ENCODE measurements around the gene PIGV.
A peak's percentile ranks its signal among the peaks of the same experiment; 100 is the strongest.
"Not testable (repeated sequence)": the region's sequence is repeated elsewhere in the genome, so short reads cannot be mapped to it uniquely, and the experiment has no call there.

The PIGV gene

DNA sequence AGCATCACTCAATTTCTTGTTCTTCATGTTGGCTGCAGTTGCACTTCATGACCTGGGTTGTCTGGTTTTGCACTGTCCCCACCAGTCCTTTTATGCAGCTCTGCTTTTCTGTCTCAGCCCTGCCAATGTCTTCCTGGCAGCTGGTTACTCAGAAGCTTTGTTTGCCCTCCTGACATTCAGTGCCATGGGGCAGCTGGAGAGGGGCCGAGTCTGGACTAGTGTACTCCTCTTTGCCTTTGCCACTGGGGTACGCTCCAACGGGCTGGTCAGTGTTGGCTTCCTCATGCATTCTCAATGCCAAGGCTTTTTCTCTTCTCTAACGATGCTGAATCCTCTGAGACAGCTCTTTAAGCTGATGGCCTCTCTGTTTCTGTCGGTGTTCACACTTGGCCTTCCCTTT is 6.6 kb downstream of the PIGV start:
- DNase-seq (ENCODE audit: low read depth) = no peak

DNA sequence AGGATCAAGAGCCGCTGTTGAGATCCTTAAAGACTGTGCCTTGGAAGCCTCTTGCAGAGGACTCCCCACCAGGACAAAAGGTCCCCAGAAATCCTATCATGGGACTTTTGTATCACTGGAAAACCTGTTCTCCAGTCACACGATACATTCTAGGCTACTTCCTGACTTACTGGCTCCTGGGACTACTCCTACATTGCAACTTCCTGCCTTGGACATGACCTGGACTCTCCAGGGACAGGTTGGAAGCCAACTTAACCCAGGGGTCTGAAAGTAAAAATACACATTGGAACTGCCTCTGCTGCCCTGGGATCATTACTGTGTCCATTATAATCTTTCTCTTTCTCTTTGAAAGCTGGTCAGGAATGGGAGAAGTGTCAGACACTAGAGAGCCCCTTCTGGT is 9.9 kb downstream of the PIGV start:
- no peak for DNase-seq (ENCODE audit: low read depth)

GRCh38 chr1:26799479-26800142 is 11.9 kb downstream of the PIGV start:
- DNase-seq (ENCODE audit: low read depth) = no peak

- not testable (repeated sequence) for DNase-seq (ENCODE audit: low read depth)
These were observed 16.2 kb downstream of the PIGV start for GRCh38 chr1:26803932-26804331.

DNA sequence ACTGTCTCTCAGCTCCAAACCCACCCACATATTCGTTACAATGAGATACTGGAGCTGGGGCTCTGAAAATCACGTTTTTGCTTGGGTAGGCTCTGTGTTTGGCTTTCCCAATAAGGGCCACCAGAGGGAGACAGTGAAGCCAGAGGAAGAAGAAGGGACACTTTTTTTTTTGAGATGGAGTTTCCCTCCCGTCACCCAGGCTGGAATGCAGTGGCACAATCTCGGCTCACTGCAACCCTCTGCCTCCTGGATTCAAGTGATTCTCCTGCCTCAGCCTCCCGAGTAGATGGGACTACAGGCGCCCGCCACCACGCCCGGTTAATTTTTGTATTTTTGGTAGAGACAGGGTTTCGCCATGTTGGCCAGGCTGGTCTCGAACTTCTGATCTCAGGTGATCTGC is 22.4 kb downstream of the PIGV start:
- peak; percentile 62 for DNase-seq (ENCODE audit: low read depth)

DNA sequence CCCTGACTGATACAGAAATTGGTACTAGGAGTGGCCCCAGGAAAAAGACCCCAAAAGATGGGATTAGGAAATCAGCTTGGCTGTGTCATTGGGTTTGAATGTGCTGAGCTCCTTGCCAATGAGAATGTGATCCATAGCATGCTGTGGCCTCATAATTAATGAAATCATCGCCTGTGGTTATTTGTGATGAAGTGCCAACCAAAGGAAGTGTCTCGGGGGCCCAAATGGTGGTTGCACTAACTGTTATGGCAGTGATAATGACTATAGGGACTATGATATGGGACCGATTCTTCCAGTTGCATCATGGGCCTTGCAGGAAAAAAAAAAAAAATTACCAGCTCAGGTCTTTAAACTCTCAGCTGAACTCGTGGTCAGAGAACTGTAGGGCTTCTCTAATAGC is 23.3 kb downstream of the PIGV start:
- no peak for DNase-seq (ENCODE audit: low read depth)

GRCh38 chr1:26811708-26812107 is 24.0 kb downstream of the PIGV start:
- DNase-seq (ENCODE audit: low read depth) = no peak

- no peak for DNase-seq (ENCODE audit: low read depth)
These were observed 26.6 kb downstream of the PIGV start for GRCh38 chr1:26814377-26814776.

- no peak for DNase-seq (ENCODE audit: low read depth)
These were observed 27.1 kb downstream of the PIGV start for GRCh38 chr1:26814893-26815292.

DNA sequence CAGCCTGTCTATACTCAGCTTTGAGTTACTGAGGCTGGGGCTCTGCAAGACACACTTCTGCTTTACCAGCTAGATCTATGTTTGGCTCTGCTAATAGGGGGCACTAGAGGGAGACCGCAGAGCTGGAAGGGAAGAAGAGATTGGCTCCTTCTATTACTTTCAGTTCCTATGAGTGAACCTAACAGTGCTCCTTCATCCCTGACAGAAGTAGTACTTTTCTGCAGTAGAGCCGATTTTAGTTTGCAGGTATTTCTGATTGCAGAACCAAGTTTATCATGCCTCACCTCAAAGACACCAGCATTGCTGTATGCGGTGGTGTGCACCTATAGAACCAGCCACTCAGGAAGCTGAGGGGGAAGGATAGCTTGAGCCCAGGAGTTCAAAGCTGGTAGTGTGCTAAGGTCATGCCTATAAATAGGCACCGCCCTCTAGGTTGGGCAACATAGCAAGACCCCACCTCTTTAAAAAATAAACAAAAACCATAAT is 33.1 kb downstream of the PIGV start:
- DNase-seq (ENCODE audit: low read depth) = no peak

DNA sequence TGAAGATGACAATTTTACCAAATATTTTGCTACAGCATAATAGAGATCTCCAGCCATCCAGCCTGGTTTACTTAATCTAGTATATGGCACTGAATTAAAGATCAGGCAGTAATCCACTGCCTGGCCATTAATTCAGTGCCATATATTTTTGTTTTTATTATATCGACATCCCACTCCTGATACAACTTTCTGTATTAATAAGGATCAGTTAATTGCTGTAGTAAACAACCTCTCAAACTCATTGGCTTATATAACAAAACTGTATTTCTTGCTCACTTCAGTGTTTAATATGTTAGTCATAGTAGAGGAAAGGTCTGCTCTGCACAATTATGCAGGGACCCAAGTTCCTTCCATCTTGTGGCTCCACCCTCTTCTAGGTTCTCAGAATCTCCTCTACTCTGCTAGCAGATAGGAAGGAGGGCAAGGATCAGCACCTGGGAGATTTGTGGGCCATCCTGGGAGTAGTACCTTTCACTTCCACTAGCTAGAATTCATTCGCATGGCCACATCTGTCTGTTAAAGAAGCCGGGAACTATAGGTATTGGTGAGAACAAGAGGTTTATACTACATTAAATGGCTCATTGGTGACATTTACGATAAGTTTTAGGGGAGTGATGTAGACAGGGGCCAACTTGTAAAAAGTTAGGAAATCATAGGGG is 35.1 kb downstream of the PIGV start:
- no peak for DNase-seq (ENCODE audit: low read depth)

DNA sequence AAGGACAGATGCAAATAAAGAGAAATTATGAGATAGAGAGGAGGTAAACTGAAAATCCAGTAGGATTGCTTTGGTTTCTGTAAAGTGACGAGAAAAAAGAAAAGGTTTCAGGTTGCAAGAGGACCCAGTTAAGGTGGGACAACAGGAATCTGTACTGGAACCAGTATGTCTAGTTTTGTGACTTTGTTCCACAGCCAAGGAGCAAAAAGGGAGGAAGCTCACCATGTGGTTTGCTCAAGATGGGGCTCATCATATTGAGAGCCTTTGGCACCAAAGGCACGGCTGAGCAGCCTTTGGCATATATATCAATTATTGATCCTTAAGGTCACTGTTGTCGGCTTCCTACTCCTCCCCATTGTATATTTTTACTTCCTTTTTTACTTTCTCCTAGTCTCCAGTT is 37.0 kb downstream of the PIGV start:
- no peak for DNase-seq (ENCODE audit: low read depth)

DNA sequence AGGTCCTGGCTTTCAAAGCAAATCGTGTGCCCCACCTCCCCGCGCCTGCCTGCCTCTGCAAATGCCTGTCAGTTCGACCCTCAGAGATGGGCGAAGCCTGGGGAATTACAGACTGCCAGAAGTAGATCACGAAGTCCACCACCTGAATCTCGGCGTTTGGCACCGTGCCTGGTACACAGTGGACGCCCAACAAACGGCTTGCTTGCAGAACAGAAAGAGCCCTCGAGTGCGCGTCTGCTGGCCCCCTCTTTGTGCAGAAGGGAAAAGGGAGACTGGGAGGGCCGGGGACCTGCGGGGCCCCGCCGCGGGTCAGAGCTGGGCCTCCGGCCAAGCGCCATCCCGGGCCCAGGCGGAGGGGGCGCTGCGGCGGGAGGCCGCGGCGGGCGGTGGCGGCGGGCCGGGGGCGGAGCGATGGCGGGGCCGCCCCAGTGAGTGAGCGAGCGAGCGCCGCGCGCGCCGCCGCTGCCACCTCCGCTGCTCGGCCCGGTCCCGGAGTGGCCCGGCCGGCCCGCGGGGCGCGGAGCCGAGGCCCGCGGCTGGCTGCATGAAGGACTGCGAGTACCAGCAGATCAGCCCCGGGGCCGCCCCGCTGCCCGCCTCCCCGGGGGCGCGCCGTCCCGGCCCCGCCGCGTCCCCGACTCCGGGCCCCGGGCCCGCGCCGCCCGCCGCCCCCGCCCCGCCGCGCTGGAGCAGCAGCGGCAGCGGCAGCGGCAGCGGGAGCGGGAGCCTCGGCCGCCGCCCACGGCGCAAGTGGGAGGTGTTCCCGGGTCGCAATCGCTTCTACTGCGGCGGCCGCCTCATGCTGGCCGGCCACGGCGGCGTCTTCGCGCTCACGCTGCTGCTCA is 38.7 kb downstream of the PIGV start, which contains the start of gene ZDHHC18:
Gene ZDHHC18, plus strand, starts transcription at position 428 of the 845 bp plus-strand sequence. Its CDS starts 117 bp downstream, at position 545.
- peak; percentile 54 for DNase-seq (ENCODE audit: low read depth)

- DNase-seq (ENCODE audit: low read depth) = no peak
These were observed 39.4 kb downstream of the PIGV start for GRCh38 chr1:26827106-26827604.

DNA sequence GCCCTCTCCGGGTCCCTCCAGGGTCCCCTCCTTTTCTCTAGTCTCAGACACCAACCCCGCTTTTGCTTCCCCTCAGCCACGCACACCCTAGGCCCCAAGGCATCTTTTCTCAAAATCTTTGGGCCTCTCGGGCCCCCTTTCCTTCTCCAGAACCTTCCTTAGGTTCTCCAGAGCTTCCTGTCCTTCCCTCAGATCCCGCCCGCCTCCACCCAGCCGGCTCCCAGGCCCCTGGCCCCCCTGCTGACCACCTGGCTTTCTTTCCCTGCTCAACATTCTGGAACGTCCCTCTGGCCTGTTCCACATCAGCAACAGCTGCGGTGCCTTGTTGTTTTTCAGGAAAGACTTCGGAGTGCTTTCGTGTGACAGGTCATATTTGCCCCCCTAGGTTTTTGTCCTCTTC is 39.9 kb downstream of the PIGV start:
- no peak for DNase-seq (ENCODE audit: low read depth)

DNA sequence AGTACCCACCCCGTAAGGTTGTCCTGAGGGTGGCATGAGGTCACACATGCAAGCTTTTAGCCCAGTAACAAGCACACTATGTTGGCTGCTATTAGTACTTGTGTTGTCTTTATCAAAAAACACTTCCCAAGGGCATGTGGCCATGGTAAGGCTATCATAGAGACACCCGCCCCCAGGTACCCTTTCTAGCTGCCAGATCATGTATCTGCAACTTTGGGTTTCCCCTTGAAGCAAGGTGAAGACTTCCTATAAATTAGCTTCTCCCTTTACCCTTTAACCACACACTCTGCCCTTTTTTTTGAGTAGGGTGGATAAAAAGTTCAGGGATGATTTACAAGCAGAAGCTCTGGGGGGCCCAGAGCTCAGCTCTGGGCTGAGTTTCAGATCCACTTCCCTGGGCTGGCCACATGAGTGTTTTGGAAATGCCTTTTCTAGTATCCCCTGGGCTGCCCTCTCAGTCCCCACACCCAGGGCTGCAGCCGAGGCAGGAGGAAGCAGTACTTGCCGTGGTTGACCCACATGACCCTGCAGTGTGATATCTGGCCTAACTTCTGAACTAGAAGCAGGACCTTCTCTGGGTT is 40.8 kb downstream of the PIGV start:
- DNase-seq (ENCODE audit: low read depth) = no peak

- DNase-seq (ENCODE audit: low read depth) = no peak
These were observed 41.6 kb downstream of the PIGV start for GRCh38 chr1:26829184-26829911.

DNA sequence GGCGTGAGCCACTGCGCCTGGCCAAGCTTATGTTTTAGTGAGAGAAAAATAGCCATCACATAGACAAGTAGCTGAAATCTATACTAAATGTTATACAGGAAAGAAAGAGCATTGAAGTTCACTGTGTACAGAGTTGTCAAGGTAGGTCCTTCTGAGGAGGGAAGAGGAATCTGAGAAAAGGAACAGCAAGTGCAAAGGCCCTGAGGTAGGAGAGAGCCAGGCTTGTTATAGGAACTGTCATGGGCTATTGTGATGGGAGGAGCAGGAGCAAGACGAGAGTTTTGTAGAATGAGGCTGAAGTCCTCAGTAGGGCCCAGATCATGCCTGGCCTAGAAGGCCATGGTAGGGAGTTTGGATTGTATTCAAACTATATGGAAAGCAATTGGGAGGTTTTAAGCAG is 43.3 kb downstream of the PIGV start:
- DNase-seq (ENCODE audit: low read depth) = no peak

- no peak for DNase-seq (ENCODE audit: low read depth)
These were observed 43.9 kb downstream of the PIGV start for GRCh38 chr1:26831546-26832248.

DNA sequence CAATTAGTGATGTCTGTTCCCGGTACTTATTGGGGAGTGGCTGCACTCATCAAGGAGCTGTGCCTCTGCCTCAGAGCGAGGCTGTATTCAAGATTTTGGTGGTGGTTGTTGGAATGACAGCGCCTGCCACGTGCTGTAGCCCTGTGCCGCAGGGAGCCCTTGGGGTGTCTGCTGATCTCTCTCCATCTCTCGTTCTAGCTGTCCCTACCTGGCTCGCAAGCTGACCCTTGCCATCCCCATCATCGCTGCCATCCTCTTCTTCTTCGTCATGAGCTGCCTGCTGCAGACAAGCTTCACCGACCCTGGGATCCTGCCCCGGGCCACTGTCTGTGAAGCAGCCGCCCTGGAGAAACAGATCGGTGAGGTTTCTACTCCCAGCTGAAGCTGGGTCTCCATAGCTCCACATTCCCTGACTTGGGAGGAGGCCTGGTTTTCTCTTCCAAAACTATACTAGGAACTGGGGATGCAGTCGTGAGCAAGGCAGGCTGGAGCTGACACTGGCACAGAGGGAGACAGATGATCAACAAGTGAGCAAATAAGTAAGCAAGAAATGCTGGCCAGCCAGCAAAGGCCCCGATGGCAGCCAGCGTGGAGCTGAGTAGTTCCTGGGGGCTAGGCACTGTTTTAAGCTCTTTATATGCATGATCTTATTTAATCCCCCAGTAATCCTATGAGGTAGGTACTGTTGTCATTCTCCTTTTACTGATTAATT is 44.7 kb downstream of the PIGV start:
- DNase-seq (ENCODE audit: low read depth) = no peak

All from stimulated activated CD8-positive, alpha-beta memory T cell treated with anti-CD3 and anti-CD28 coated beads, Interleukin-4, amount 100 ng/mL, for 24 hours (primary cell).